ENCODE measurements around the gene FMNL3.

Gene FMNL3

DNA sequence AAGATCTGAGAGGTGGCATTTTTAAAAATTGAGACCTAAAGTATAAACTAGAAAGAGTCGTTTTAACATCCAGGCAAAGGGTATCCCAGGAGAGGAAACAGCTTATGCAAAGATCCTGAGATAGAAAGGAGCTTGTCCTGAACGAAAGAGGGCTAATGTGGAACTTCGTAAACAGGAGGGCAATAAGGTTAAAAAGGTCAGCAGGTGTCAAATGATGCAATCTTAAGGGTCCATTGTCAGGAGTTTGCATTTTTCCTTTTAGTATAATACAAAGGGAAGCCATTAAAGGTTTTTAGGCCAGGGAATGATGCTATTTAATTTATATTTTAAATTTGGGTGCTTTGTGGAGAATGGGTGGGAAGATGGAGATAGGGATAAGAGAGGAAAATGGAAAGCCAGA lies 14.4 kb downstream of the FMNL3 start:
- Histone ChIP-seq H3K4me1 (ENCODE audit: control insufficient read depth, insufficient read depth, low read length) (peaks cover 33% of the 10 kb centered on the region), H3K9me3 (ENCODE audit: control insufficient read depth, insufficient read depth, low read depth, low read length) (no peaks in the 10 kb centered on the region), H3K4me3 (ENCODE audit: low read depth, low read length) (no peak overlapping the region), H3K27ac (ENCODE audit: low read depth, low read length) (no peak overlapping the region), H3K27me3 (ENCODE audit: control insufficient read depth, insufficient read depth, low read length) (no peaks in the 10 kb centered on the region), H3K36me3 (ENCODE audit: control insufficient read depth, insufficient read depth, low read length) (no peaks in the 10 kb centered on the region), H3K9ac (ENCODE audit: low read length) (no peak overlapping the region)

- Histone ChIP-seq H3K9me3 (ENCODE audit: control insufficient read depth, insufficient read depth, low read depth, low read length) (no peaks in the 10 kb centered on the region), H3K36me3 (ENCODE audit: control insufficient read depth, insufficient read depth, low read length) (no peaks in the 10 kb centered on the region), H3K27ac (ENCODE audit: low read depth, low read length) (no peak overlapping the region), H3K4me3 (ENCODE audit: low read depth, low read length) (no peak overlapping the region), H3K27me3 (ENCODE audit: control insufficient read depth, insufficient read depth, low read length) (no peaks in the 10 kb centered on the region), H3K4me1 (ENCODE audit: control insufficient read depth, insufficient read depth, low read length) (peaks cover 16% of the 10 kb centered on the region; the same call in 1 of the 2 replicates), H3K9ac (ENCODE audit: low read length) (no peak overlapping the region)
Observed at GRCh38 chr12:49689785-49690184, 17.4 kb downstream of the FMNL3 start.

DNA sequence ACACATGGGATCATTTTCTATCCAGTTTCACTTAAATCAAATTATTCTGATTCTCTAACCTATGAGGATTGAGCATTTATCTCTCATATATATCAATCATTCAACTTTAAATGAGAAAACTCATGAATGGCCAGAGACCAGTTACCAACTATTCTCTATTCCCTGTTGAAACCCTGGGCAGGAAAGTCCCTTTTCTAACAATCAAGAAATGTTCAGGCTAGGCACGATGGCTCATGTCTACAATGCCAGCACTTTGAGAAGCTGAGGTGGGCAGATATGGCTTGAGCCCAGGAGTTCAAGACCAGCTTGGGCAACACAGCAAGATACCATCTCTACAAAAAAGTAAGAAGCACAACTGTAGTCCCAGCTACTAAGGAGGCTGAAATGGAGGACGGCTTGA lies 18.0 kb downstream of the FMNL3 start:
- Histone ChIP-seq H3K27me3 (ENCODE audit: control insufficient read depth, insufficient read depth, low read length) (no peaks in the 10 kb centered on the region), H3K36me3 (ENCODE audit: control insufficient read depth, insufficient read depth, low read length) (no peaks in the 10 kb centered on the region), H3K9ac (ENCODE audit: low read length) (no peak overlapping the region), H3K4me3 (ENCODE audit: low read depth, low read length) (no peak overlapping the region), H3K4me1 (ENCODE audit: control insufficient read depth, insufficient read depth, low read length) (peaks cover 16% of the 10 kb centered on the region; the same call in 1 of the 2 replicates), H3K9me3 (ENCODE audit: control insufficient read depth, insufficient read depth, low read depth, low read length) (no peaks in the 10 kb centered on the region), H3K27ac (ENCODE audit: low read depth, low read length) (no peak overlapping the region)

GRCh38 chr12:49687941-49688340 lies 19.3 kb downstream of the FMNL3 start:
- H3K9ac ChIP-seq (ENCODE audit: low read length) = no peak overlapping the region
- no peaks in the 10 kb centered on the region for H3K27me3 ChIP-seq (ENCODE audit: control insufficient read depth, insufficient read depth, low read length)
- H3K9me3 ChIP-seq (ENCODE audit: control insufficient read depth, insufficient read depth, low read depth, low read length) = no peaks in the 10 kb centered on the region
- H3K27ac ChIP-seq (ENCODE audit: low read depth, low read length) = no peak overlapping the region
- no peak overlapping the region for H3K4me3 ChIP-seq (ENCODE audit: low read depth, low read length)
- H3K4me1 ChIP-seq (ENCODE audit: control insufficient read depth, insufficient read depth, low read length) = peaks cover 12% of the 10 kb centered on the region
- no peaks in the 10 kb centered on the region for H3K36me3 ChIP-seq (ENCODE audit: control insufficient read depth, insufficient read depth, low read length)

GRCh38 chr12:49684310-49684854 lies 22.8 kb downstream of the FMNL3 start:
- Histone ChIP-seq H3K4me3 (ENCODE audit: low read depth, low read length) (no peak overlapping the region), H3K36me3 (ENCODE audit: control insufficient read depth, insufficient read depth, low read length) (no peaks in the 10 kb centered on the region), H3K27me3 (ENCODE audit: control insufficient read depth, insufficient read depth, low read length) (no peaks in the 10 kb centered on the region), H3K27ac (ENCODE audit: low read depth, low read length) (no peak overlapping the region), H3K4me1 (ENCODE audit: control insufficient read depth, insufficient read depth, low read length) (peaks cover under 1% of the 10 kb centered on the region), H3K9me3 (ENCODE audit: control insufficient read depth, insufficient read depth, low read depth, low read length) (no peaks in the 10 kb centered on the region), H3K9ac (ENCODE audit: low read length) (no peak overlapping the region)

GRCh38 chr12:49683599-49684309 lies 23.5 kb downstream of the FMNL3 start:
- Histone ChIP-seq H3K27ac (ENCODE audit: low read depth, low read length) (no peak overlapping the region), H3K9ac (ENCODE audit: low read length) (no peak overlapping the region), H3K9me3 (ENCODE audit: control insufficient read depth, insufficient read depth, low read depth, low read length) (no peaks in the 10 kb centered on the region)

GRCh38 chr12:49680075-49680474 lies 27.1 kb downstream of the FMNL3 start:
- H3K9me3 ChIP-seq (ENCODE audit: control insufficient read depth, insufficient read depth, low read depth, low read length) = no peaks in the 10 kb centered on the region
- no peaks in the 10 kb centered on the region for H3K36me3 ChIP-seq (ENCODE audit: control insufficient read depth, insufficient read depth, low read length)
- peaks cover 1% of the 10 kb centered on the region; the same call in 1 of the 2 replicates for H3K4me1 ChIP-seq (ENCODE audit: control insufficient read depth, insufficient read depth, low read length)
- H3K27me3 ChIP-seq (ENCODE audit: control insufficient read depth, insufficient read depth, low read length) = no peaks in the 10 kb centered on the region
- no peak overlapping the region for H3K9ac ChIP-seq (ENCODE audit: low read length)
- no peak overlapping the region for H3K4me3 ChIP-seq (ENCODE audit: low read depth, low read length)
- H3K27ac ChIP-seq (ENCODE audit: low read depth, low read length) = no peak overlapping the region

More at GRCh38 chr12:49683599-49684309, 23.5 kb downstream of the FMNL3 start:
- H3K4me1 ChIP-seq (ENCODE audit: control insufficient read depth, insufficient read depth, low read length) = no peaks in the 10 kb centered on the region; the same call in 1 of the 2 replicates
- no peak overlapping the region for H3K4me3 ChIP-seq (ENCODE audit: low read depth, low read length)
- no peaks in the 10 kb centered on the region for H3K27me3 ChIP-seq (ENCODE audit: control insufficient read depth, insufficient read depth, low read length)
- H3K36me3 ChIP-seq (ENCODE audit: control insufficient read depth, insufficient read depth, low read length) = no peaks in the 10 kb centered on the region

DNA sequence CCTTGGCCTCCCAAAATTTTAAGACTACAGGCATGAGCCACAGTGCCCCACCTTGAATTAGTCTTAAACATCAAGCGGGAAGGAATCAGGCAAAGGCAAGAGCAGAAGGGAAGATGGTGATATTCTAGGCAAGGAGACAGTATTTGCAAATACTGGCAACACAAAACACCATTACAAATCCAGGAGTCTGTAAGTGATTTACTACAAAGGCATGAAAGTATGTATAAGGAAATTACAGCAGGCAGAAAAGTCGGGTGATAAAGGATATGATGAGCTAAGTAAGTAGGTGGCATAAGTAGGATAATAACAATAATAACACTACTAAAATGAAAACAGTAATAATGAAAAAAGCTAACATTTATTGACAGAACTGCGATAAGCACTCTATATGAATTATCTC lies 28.5 kb downstream of the FMNL3 start:
- H3K36me3 ChIP-seq (ENCODE audit: control insufficient read depth, insufficient read depth, low read length) = no peaks in the 10 kb centered on the region
- no peaks in the 10 kb centered on the region for H3K9me3 ChIP-seq (ENCODE audit: control insufficient read depth, insufficient read depth, low read depth, low read length)
- no peak overlapping the region for H3K4me3 ChIP-seq (ENCODE audit: low read depth, low read length)
- no peak overlapping the region for H3K27ac ChIP-seq (ENCODE audit: low read depth, low read length)
- H3K4me1 ChIP-seq (ENCODE audit: control insufficient read depth, insufficient read depth, low read length) = peaks cover 14% of the 10 kb centered on the region
- no peaks in the 10 kb centered on the region for H3K27me3 ChIP-seq (ENCODE audit: control insufficient read depth, insufficient read depth, low read length)
- H3K9ac ChIP-seq (ENCODE audit: low read length) = no peak overlapping the region

GRCh38 chr12:49675137-49675536 lies 32.1 kb downstream of the FMNL3 start:
- no peaks in the 10 kb centered on the region for H3K36me3 ChIP-seq (ENCODE audit: control insufficient read depth, insufficient read depth, low read length)
- H3K4me1 ChIP-seq (ENCODE audit: control insufficient read depth, insufficient read depth, low read length) = peaks cover 31% of the 10 kb centered on the region
- no peaks in the 10 kb centered on the region for H3K27me3 ChIP-seq (ENCODE audit: control insufficient read depth, insufficient read depth, low read length)
- H3K9ac ChIP-seq (ENCODE audit: low read length) = no peak overlapping the region
- H3K4me3 ChIP-seq (ENCODE audit: low read depth, low read length) = no peak overlapping the region
- H3K27ac ChIP-seq (ENCODE audit: low read depth, low read length) = no peak overlapping the region
- H3K9me3 ChIP-seq (ENCODE audit: control insufficient read depth, insufficient read depth, low read depth, low read length) = no peaks in the 10 kb centered on the region

DNA sequence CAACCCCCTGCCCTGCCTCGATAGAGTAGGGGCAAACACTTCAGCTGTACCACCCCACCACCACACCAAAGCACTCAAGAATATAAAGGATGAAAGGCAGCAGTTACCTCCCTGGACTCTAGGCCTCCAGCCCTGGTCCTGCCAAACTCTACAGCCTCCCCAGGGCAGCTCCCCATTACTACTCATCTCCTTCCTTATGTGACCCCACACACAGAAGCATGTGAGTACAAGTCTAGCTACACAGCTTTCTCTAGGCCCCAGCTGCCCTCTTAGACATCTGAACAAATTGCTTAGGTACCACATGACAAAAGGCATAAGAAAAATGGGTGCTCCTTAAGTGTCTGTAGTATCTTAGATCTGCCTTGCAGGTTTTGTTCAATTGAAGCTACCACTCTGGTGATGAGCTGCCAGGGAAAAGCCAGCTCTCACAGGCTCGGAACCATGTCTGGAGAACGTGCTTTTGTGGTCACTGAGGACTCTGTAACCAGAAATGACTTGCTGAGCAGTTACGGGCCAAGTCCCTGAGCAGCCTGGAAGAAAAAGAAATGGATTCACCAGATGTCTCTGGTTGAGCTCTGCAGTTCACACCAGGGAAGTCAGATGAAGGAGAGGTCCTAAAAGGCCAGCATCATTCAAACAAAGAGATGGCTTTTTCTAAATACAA lies 32.8 kb downstream of the FMNL3 start:
- no peaks in the 10 kb centered on the region for H3K9me3 ChIP-seq (ENCODE audit: control insufficient read depth, insufficient read depth, low read depth, low read length)
- peak overlapping the region; percentile 32 for H3K9ac ChIP-seq (ENCODE audit: low read length)
- H3K27me3 ChIP-seq (ENCODE audit: control insufficient read depth, insufficient read depth, low read length) = no peaks in the 10 kb centered on the region
- H3K27ac ChIP-seq (ENCODE audit: low read depth, low read length) = no peak overlapping the region
- no peaks in the 10 kb centered on the region for H3K36me3 ChIP-seq (ENCODE audit: control insufficient read depth, insufficient read depth, low read length)
- peaks cover 31% of the 10 kb centered on the region for H3K4me1 ChIP-seq (ENCODE audit: control insufficient read depth, insufficient read depth, low read length)
- no peak overlapping the region for H3K4me3 ChIP-seq (ENCODE audit: low read depth, low read length)

Data from HUES6 (cell line).